K562 (cell line): Measurements from ENCODE around the gene EPHA1. TPM values are rescaled to one million over a fixed set of nuclear protein-coding genes. Genes with fewer than 3 reads are reported as not detected.

Experiments
- ATF2 ChIP-seq: sonication (generic); formaldehyde crosslinking; IDR thresholded peaks from 2 replicates; pipeline ENCODE4 v1.8.1; 2022; ENCODE audit warnings: missing genetic modification reagents
- CBX3 ChIP-seq, 2 experiments: IDR thresholded peaks; 1 replicate in 1 of 2; 2 replicates in 1 of 2; pipeline ENCODE4 v1.6.1; 2012; ENCODE audit warnings: inconsistent platforms in 2 of 2, low read length in 2 of 2, borderline replicate concordance in 1 of 2, control low read depth in 1 of 2
- CC2D1A ChIP-seq: fragments of 450-650 bp; IDR thresholded peaks from 2 replicates; pipeline ENCODE4 v1.6.1; 2017; ENCODE audit warnings: mild to moderate bottlenecking
- CCAR2 ChIP-seq: fragments of 200-400 bp; formaldehyde crosslinking; IDR thresholded peaks from 2 replicates; pipeline ENCODE4 v1.6.1; 2017; ENCODE audit warnings: mild to moderate bottlenecking, low read depth, low read length
- CHAMP1 ChIP-seq: fragments of 450-650 bp; IDR thresholded peaks from 2 replicates; pipeline ENCODE4 v1.6.1; 2016; ENCODE audit warnings: mild to moderate bottlenecking
- E4F1 ChIP-seq: fragments of 250-450 bp; sonication (Bioruptor Pico); IDR thresholded peaks from 2 replicates; pipeline ENCODE4 v1.5.0; 2021; ENCODE audit warnings: mild to moderate bottlenecking, borderline replicate concordance
- FOXJ3 ChIP-seq: sonication (generic); formaldehyde crosslinking; IDR thresholded peaks from 2 replicates; pipeline ENCODE4 v1.4.0; 2020; ENCODE audit warnings: mild to moderate bottlenecking, missing genetic modification reagents
- GABPB2 ChIP-seq: fragments of 250-450 bp; sonication (Bioruptor Pico); conservative IDR thresholded peaks from 2 replicates; pipeline ENCODE4 v1.5.1; 2021; ENCODE audit warnings: mild to moderate bottlenecking
- IRF2 ChIP-seq: sonication (generic); formaldehyde crosslinking; IDR thresholded peaks from 2 replicates; pipeline ENCODE4 v1.8.1; 2022; ENCODE audit warnings: mild to moderate bottlenecking, missing genetic modification reagents
- MEF2D ChIP-seq: conservative IDR thresholded peaks from 2 replicates; pipeline ENCODE4 v1.6.1; 2016; ENCODE audit warnings: low read depth, missing genetic modification characterization, missing compliant biosample characterization
- NFIC ChIP-seq: fragments of 450-650 bp; IDR thresholded peaks from 2 replicates; pipeline ENCODE4 v1.6.1; 2017; ENCODE audit warnings: mild to moderate bottlenecking, inconsistent platforms
- PHF21A ChIP-seq: fragments of 450-650 bp; IDR thresholded peaks from 2 replicates; pipeline ENCODE4 v1.6.1; 2017; ENCODE audit warnings: low read depth, borderline replicate concordance
- POLR2G ChIP-seq: fragments of 200-400 bp; formaldehyde crosslinking; IDR thresholded peaks from 2 replicates; pipeline ENCODE4 v1.6.1; 2017; ENCODE audit warnings: low read depth, mild to moderate bottlenecking, antibody characterized with exemption, low read length, moderate library complexity
- RAD51 ChIP-seq: fragments of 450-650 bp; IDR thresholded peaks from 2 replicates; pipeline ENCODE4 v1.7.1; 2016; ENCODE audit warnings: low read depth, mild to moderate bottlenecking, borderline replicate concordance
- SIN3A ChIP-seq, 2 experiments: fragments of 150-350 bp in 1 of 2; IDR thresholded peaks; 2 replicates each; pipeline ENCODE4 v1.6.1; 2011 to 2016; ENCODE audit warnings: borderline replicate concordance in 2 of 2, low read depth in 2 of 2, low read length in 2 of 2, mild to moderate bottlenecking in 2 of 2, moderate library complexity in 2 of 2; ENCODE audit not compliant: control insufficient read depth in 1 of 2
- SLC30A9 ChIP-seq: fragments of 250-450 bp; sonication (Bioruptor Pico); IDR thresholded peaks from 2 replicates; pipeline ENCODE4 v1.8.0; 2022; ENCODE audit warnings: mild to moderate bottlenecking, moderate library complexity
- SMAD3 ChIP-seq: fragments of 450-650 bp; formaldehyde crosslinking; conservative IDR thresholded peaks from 2 replicates; pipeline ENCODE4 v1.4.0; 2020; ENCODE audit warnings: mild to moderate bottlenecking
- SMARCA5 ChIP-seq: fragments of 450-650 bp; IDR thresholded peaks from 2 replicates; pipeline ENCODE4 v1.6.1; 2016
- TAF1 ChIP-seq: IDR thresholded peaks from 2 replicates; pipeline ENCODE4 v1.6.1; 2011; ENCODE audit warnings: mild to moderate bottlenecking, low read length, moderate library complexity; ENCODE audit not compliant: insufficient read depth, control insufficient read depth, severe bottlenecking; ENCODE audit errors: extremely low read depth
- XRCC3 ChIP-seq: fragments of 450-650 bp; IDR thresholded peaks from 2 replicates; pipeline ENCODE4 v1.6.1; 2017; ENCODE audit warnings: mild to moderate bottlenecking, moderate library complexity
- ZNF140 ChIP-seq: fragments of 250-450 bp; sonication (Bioruptor Pico); IDR thresholded peaks from 2 replicates; pipeline ENCODE4 v1.8.0; 2021; ENCODE audit warnings: moderate library complexity, mild to moderate bottlenecking, inconsistent platforms
- ZNF24 ChIP-seq: fragments of 450-650 bp; IDR thresholded peaks from 2 replicates; pipeline ENCODE4 v1.6.1; 2016
- ZNF561 ChIP-seq: fragments of 450-650 bp; formaldehyde crosslinking; conservative IDR thresholded peaks from 2 replicates; pipeline ENCODE4 v1.4.0; 2020; ENCODE audit warnings: mild to moderate bottlenecking, moderate library complexity
- polyA plus RNA-seq, 8 experiments: library from polyadenylated mRNA; depleted of rRNA in 4 of 8; stranded (reverse) in 5 of 8; unstranded in 3 of 8; fragments of >200 nt; fragmentation: Nextera tagmentation in 2 of 8; fragmentation: Illumina TruSeq in 1 of 8; extraction: Ambion mirVana in 2 of 8; extraction: Trizol in 1 of 8; gene quantifications; 2 replicates each; pipeline versions ENCODE4 v1.2.1 to v1.2.3, GENCODE V29; 2011 to 2014; ENCODE audit warnings: inconsistent platforms in 1 of 8, missing spikeins in 1 of 8
- total RNA-seq, 7 experiments: library from RNA; depleted of rRNA in 6 of 7; stranded (reverse); fragments of >200 nt in 6 of 7; fragmentation: Illumina TruSeq in 2 of 7; extraction: Trizol in 2 of 7; gene quantifications; 2 replicates each; pipeline versions ENCODE4 v1.2.1 to v1.2.3, GENCODE V29; 2011 to 2021; ENCODE audit warnings: low replicate concordance in 1 of 7

EPHA1 gene
- total and polyA plus RNA-seq, 9 of the 15 experiments (the other 6 are each of a cell fraction or from before 2014, with no cell fraction given) = 0.22 to 0.57 (median 0.32) TPM; not detected in 6

GRCh38 chr7:143380646-143381426 lies 27.8 kb downstream of the EPHA1 start, which contains the start of gene ZYX (continued):
- TF ChIP-seq FOXJ3 (CRISPR knock-in tag) (no peak), ZNF561 (CRISPR knock-in tag) (no peak), ZNF140 (CRISPR knock-in tag) (no peak), CHAMP1 (no peak), CBX3 (IDR thresholded peaks at IDR 0.05; ENCODE audit: borderline replicate concordance in 1 of 2, low read length in 2 of 2) (no peak), IRF2 (CRISPR knock-in tag) (no peak), SIN3A (IDR thresholded peaks at IDR 0.05; ENCODE audit: borderline replicate concordance in 2 of 2, control insufficient read depth in 1 of 2, low read depth in 2 of 2, low read length in 2 of 2) (peak; percentile 79 to 91), ZNF24 (no peak), E4F1 (no peak), ATF2 (peak; percentile 73), SLC30A9 (CRISPR knock-in tag) (no peak), SMARCA5 (no peak), CC2D1A (peak; percentile 100), RAD51 (no peak), XRCC3 (no peak), POLR2G (peak; percentile 94), PHF21A (no peak), GABPB2 (CRISPR knock-in tag) (no peak), MEF2D (no peak), NFIC (peak; percentile 48), CCAR2 (no peak), TAF1 (peak; percentile 96), SMAD3 (CRISPR knock-in tag) (0 out of 2 replicates have a peak, but pooled peaks have one; percentile 42)
